Activated naive CD8-positive, alpha-beta T cell treated with anti-CD3 and anti-CD28 coated beads for 36 hours (primary cell): ENCODE data around the gene NFKB1. TPM values are rescaled to one million over a fixed set of nuclear protein-coding genes. Genes with fewer than 3 reads are reported as not detected.
A peak's percentile ranks its signal among the peaks of the same experiment; 100 is the strongest.

Experiments
- DNase-seq: peaks from one replicate; pipeline ENCODE4 v3.0.0; 2021
- H3K27ac Mint-ChIP-seq: one replicate; pipeline ENCODE4 v1.8.0; 2022; ENCODE audit warnings: mild to moderate bottlenecking, moderate library complexity, mixed read lengths
- H3K27me3 Mint-ChIP-seq: one replicate; pipeline ENCODE4 v1.8.0; 2022; ENCODE audit warnings: mild to moderate bottlenecking, mixed read lengths
- H3K36me3 Mint-ChIP-seq: one replicate; pipeline ENCODE4 v1.8.0; 2021; ENCODE audit warnings: mild to moderate bottlenecking, mixed read lengths
- H3K4me1 Mint-ChIP-seq: one replicate; pipeline ENCODE4 v1.8.0; 2021; ENCODE audit warnings: mixed read lengths
- H3K4me3 Mint-ChIP-seq: one replicate; pipeline ENCODE4 v1.8.0; 2022; ENCODE audit warnings: mild to moderate bottlenecking, moderate library complexity, mixed read lengths
- H3K9me3 Mint-ChIP-seq: one replicate; pipeline ENCODE4 v1.8.0; 2022; ENCODE audit warnings: mixed read lengths
- total RNA-seq, 2 experiments: library from RNA; stranded (reverse); gene quantifications; one replicate each; pipeline ENCODE4 v1.2.3, GENCODE V29; 2021

NFKB1 gene
- total RNA-seq, 2 experiments from 2014 or later: 250 to 259 TPM

DNA sequence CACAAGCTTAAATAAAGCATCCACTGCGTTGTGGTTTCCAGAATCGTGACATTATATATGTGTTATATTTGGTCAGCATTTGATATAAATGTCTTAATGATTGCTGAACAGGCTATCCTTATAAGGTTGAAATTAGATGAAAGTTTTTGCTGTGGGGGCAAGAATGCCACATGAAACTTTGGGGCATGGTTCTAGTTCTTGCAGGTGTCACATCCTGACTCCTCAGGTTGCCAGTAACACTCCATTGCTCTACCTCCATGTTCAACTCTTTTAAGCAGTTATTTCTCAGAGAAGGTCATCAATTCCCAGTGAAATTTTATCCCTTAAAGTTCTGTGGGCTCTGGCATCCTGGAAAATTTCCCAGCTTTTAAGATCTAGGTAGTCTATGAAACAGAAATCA is 33.7 kb downstream of the NFKB1 start:
- Mint-ChIP-seq H3K9me3 (no peaks in the 10 kb centered on the region), H3K27ac (peak overlapping the region; percentile 88), H3K36me3 (peaks cover 64% of the 10 kb centered on the region), H3K4me1 (peaks cover 70% of the 10 kb centered on the region), H3K27me3 (no peaks in the 10 kb centered on the region), H3K4me3 (peak overlapping the region; percentile 45)
- DNase-seq: no peak

DNA sequence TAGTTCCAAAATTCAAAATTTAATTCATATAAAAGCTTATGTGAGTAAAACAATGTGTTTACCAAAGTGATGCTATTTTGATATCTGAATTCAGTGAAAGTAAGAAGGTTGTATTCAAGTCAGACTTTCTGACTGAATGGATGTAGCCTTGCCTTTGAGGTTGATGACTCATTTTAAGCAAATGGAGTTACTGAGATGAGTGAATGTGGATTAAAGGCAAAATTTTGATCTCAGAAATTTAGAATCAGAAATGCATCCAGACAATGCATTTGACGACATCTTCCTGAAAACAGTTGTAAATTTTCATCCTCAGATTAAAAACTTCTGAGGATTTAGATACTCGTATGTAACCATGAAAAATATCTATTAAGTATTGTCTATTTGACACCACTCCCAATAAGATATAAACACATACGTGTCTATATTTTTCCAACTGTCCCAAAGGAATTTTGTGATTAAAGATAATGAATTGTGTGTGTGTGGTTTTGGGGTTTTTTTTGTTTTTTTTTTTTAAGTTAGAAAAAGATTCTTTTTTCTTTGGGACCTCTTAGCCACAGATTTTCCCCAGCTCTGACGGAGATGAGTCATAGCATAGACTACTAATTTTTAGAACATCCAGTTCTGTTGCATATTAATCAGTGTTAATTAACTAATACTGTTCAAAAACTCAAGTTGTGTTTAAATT is 34.4 kb downstream of the NFKB1 start:
- Mint-ChIP-seq H3K36me3 (peaks cover 61% of the 10 kb centered on the region), H3K9me3 (no peaks in the 10 kb centered on the region), H3K27me3 (no peaks in the 10 kb centered on the region), H3K4me1 (peaks cover 68% of the 10 kb centered on the region), H3K27ac (peak overlapping the region; percentile 88), H3K4me3 (peak overlapping the region; percentile 19)
- no peak for DNase-seq

DNA sequence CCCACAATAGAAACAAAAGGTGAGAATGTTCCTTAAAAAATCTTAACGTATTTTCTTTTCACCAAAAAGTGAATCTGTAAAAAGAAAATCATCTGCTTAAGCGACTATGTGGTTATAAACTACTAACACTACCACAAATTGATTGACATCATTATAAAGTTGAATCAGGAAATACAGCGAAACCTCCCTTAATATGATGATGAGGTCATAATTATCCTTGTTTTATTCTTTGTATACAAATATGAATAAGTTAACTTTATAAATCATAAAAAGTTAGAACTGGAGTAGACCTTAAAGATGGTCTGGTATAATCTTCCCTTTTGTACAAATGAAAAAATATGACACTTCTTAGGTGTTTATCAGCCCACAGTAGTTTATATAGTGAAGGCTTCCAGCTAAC is 35.6 kb downstream of the NFKB1 start:
- Mint-ChIP-seq H3K4me3 (no peak overlapping the region), H3K27ac (peak overlapping the region; percentile 88), H3K36me3 (peaks cover 61% of the 10 kb centered on the region), H3K27me3 (no peaks in the 10 kb centered on the region), H3K4me1 (peaks cover 71% of the 10 kb centered on the region), H3K9me3 (no peaks in the 10 kb centered on the region)
- DNase-seq: no peak

DNA sequence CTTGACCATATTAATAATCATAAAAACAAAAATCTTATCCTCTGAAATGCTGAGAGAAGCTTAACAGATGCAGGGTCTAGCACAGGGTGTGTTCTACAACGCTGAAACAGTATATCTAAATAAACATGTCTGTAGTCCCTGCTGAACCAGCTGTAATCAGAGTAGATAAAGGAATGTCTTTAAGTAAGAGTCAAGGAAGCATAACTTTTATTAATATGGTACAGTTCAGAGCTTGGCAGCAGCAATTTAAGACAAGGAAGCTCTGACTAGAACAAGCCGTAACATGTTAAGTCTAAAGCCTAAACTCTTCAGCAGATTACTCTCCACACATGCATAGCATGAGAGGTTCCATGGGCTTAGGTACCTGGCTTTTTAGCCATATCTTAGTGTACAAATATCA is 36.1 kb downstream of the NFKB1 start:
- Mint-ChIP-seq H3K9me3 (no peaks in the 10 kb centered on the region), H3K4me3 (no peak overlapping the region), H3K27me3 (no peaks in the 10 kb centered on the region), H3K36me3 (peaks cover 57% of the 10 kb centered on the region), H3K27ac (no peak overlapping the region), H3K4me1 (peaks cover 71% of the 10 kb centered on the region)
- DNase-seq: no peak

DNA sequence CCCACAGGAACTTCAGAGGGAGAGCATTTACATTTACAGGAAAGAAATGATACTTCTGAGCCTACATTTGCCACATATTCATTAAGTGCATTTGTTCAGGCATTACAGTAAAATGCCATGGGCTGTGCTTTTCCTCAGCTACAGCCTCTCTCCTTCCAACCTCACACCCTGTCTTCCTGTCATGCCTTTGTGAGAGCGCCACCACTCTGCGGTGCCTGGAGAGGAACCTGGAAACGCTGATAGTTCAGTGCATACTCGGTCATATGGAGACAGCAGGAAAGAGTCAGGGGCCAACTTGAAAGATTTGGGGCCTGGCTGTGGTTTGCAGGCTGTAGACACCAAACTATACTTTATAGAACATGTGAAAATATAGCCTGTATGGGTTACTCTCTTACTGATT is 40.5 kb downstream of the NFKB1 start:
- Mint-ChIP-seq H3K4me1 (peaks cover 60% of the 10 kb centered on the region), H3K36me3 (peaks cover 67% of the 10 kb centered on the region), H3K9me3 (no peaks in the 10 kb centered on the region), H3K4me3 (no peak overlapping the region), H3K27ac (peak overlapping the region; percentile 75), H3K27me3 (no peaks in the 10 kb centered on the region)
- DNase-seq: no peak

DNA sequence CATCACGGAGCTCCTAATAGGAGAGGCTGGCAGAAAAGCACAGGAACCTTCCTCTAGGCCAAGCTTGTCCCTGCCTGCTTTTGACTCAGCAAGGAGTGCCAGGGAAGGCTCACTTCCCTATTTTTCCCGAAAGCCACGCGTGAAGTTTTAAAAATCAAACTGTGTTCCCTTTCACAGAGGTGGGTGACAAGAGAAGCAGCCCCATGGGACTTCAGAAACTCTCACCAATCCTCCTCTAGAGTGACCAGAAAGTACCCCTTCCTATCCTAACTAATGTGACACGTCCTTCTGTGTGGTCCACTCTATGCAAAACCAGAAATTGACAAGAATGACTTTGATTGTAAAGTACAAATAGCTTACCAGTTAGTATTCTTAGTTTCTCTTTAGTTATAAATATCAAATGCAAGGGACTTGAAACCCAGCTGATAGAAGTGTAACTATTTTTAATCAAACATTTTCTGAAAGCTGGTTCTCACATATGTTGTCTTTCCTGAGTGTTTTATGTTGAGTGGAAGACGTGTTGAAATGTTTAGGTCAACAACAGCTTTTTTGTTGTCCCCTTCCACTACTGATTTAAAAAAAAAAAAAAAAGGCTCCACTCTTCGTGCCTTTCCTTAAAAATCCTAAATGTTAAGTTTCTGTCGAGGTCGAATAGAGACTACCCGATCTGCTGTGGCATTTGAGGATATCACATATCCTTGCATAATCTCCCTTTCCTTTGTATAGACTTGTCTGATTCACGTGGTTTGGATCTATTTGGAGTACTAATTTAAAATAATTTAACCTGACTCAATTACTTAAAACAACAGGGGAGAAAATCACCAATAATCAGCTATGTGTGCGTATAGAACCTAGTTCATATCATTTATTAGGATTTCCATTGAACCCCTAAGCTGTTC is 42.1 kb downstream of the NFKB1 start:
- Mint-ChIP-seq H3K36me3 (peaks cover 76% of the 10 kb centered on the region), H3K4me1 (peaks cover 68% of the 10 kb centered on the region), H3K4me3 (no peak overlapping the region), H3K27ac (peak overlapping the region; percentile 23), H3K27me3 (no peaks in the 10 kb centered on the region), H3K9me3 (no peaks in the 10 kb centered on the region)
- DNase-seq: no peak

DNA sequence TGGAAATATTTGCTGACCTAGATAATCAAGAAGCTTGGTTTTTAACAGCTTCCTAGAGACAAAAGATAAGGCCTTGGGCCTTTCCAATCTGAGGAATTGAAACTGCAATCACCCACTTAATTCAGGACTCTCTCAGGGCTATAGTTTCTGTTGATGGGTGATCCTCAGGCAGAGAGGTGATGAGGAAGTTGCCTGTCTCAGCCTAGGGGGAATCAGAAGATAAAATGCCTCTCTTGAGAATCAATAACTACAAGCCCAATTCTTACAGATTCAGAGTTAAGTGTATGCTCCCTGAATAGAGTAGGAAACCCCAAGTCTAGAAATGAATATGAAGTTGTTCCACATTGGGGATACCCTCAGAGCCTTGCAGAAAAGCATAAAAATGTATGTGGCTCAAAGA is 45.5 kb downstream of the NFKB1 start:
- no peak for DNase-seq
- no peaks in the 10 kb centered on the region for H3K27me3 Mint-ChIP-seq
- H3K27ac Mint-ChIP-seq: peak overlapping the region; percentile 68
- H3K4me3 Mint-ChIP-seq: no peak overlapping the region
- peaks cover 72% of the 10 kb centered on the region for H3K36me3 Mint-ChIP-seq
- peaks cover 4% of the 10 kb centered on the region for H3K9me3 Mint-ChIP-seq
- peaks cover 68% of the 10 kb centered on the region for H3K4me1 Mint-ChIP-seq

DNA sequence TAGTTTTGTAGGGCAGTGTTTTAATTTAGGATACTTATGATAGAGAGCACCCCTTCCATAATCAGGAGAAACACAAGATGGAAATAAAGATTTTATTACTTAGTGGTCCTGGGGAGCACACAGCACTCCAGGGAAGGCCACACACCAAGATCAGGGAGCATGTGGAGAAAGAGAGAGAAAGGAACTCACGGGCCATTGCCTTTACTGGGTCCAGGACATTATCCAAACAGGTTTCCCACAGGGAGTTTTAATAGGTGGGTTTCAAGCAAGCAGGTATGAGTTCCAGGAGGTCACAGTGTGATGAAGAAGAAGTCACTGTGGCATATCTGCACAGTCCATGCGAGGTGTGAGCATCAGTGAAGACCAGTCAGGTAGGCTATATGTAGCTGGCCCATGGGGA is 46.8 kb downstream of the NFKB1 start:
- H3K4me3 Mint-ChIP-seq: no peak overlapping the region
- peaks cover 73% of the 10 kb centered on the region for H3K36me3 Mint-ChIP-seq
- peak overlapping the region; percentile 32 for H3K27ac Mint-ChIP-seq
- H3K9me3 Mint-ChIP-seq: peaks cover 4% of the 10 kb centered on the region
- DNase-seq: no peak
- no peaks in the 10 kb centered on the region for H3K27me3 Mint-ChIP-seq
- peaks cover 74% of the 10 kb centered on the region for H3K4me1 Mint-ChIP-seq

DNA sequence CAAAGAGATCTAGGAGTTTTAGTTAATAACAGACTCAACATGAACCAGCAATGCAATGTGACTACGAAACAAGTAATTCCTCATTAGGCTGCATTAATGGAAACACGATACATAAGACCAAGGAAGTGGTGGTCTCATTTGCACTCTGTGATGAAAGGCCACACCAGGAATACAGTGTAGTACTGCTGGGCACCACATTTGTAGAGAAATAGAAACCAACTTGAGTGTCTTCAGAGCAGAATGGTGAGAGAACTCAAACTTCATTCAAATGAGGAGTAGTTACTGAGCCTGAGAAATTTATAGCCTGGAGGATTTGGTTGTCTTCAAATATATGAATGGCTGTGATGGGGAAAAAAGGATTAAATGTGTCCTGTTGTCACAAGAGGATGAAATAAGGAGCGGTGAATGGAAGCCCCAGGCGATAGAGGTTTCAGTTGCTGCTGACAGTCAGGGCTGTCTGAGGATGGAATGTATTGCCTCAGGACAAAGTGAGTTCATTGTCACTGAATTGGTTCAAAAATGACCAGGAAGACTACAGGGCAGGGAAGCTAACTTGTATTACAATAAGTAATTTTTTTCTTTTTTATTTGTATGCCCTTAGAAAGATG is 50.9 kb downstream of the NFKB1 start:
- Mint-ChIP-seq H3K9me3 (peaks cover 4% of the 10 kb centered on the region), H3K27me3 (no peaks in the 10 kb centered on the region), H3K4me3 (peak overlapping the region; percentile 35), H3K36me3 (peaks cover 46% of the 10 kb centered on the region), H3K27ac (peak overlapping the region; percentile 86), H3K4me1 (peaks cover 59% of the 10 kb centered on the region)
- DNase-seq: no peak

DNA sequence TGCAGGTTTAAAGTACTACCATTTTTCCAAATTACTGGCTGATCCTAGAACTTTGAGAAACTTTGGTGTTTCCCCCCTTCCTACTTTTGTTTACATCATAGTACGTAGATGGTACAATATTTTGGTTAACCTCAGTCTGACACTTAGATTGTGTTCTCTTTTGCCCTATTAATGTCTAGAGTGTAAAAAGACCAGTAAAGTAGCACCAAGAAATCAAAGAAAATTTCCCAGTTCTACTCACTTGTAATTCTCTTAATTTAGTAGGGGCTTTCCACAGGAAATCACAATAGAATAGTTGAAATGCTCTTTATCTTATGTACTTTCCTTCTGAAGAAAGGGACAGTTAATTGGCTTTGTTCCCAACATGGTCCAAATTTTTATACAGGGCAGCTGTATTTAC is 51.6 kb downstream of the NFKB1 start:
- Mint-ChIP-seq H3K27me3 (no peaks in the 10 kb centered on the region), H3K36me3 (peaks cover 42% of the 10 kb centered on the region), H3K4me3 (peak overlapping the region; percentile 22), H3K4me1 (peaks cover 55% of the 10 kb centered on the region), H3K9me3 (peaks cover 4% of the 10 kb centered on the region), H3K27ac (peak overlapping the region; percentile 86)
- no peak for DNase-seq

DNA sequence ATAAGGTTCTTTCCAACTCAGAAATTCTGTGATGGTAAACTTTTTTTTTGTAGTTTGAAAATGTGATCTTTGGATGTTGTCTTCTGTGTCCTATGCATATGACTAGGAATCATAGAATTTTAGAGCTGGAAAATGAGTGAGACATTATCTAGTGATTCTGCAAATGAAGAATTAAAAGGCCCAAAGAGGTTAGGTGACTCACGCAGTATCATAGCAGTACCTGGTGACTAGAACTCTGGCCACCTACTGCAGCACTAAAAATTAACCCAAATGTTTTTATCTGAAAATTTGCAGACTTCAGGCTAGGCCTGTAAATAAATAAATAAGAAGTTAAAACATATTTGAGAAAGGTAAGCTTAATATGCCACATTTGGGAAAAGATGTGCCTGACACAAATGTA is 52.8 kb downstream of the NFKB1 start:
- Mint-ChIP-seq H3K4me1 (peaks cover 58% of the 10 kb centered on the region), H3K27ac (peak overlapping the region; percentile 81), H3K4me3 (no peak overlapping the region), H3K36me3 (peaks cover 46% of the 10 kb centered on the region), H3K9me3 (peaks cover 4% of the 10 kb centered on the region), H3K27me3 (no peaks in the 10 kb centered on the region)
- DNase-seq: no peak

DNA sequence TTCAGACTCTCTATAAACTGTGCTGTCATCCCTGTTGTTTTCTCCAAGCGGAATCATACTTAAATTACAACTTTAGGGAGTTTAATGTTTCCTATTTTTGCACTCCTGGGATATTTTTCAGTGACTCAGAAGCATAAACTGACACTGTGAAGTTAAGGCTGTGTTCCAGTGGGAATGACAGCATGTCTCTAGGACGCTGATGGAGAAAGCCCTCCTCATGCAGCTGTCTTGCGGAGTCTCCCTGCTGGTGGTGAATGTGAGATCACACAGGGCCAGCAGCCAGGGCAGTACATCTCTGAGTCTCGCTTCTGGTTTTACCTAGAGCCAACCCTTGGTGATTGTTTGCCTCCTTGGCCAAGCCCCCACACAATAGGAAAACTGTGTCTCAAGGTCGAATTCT is 53.3 kb downstream of the NFKB1 start:
- no peak for DNase-seq
- H3K4me1 Mint-ChIP-seq: peaks cover 61% of the 10 kb centered on the region
- H3K9me3 Mint-ChIP-seq: peaks cover 4% of the 10 kb centered on the region
- H3K27me3 Mint-ChIP-seq: no peaks in the 10 kb centered on the region
- H3K4me3 Mint-ChIP-seq: no peak overlapping the region
- peak overlapping the region; percentile 35 for H3K27ac Mint-ChIP-seq
- H3K36me3 Mint-ChIP-seq: peaks cover 49% of the 10 kb centered on the region

DNA sequence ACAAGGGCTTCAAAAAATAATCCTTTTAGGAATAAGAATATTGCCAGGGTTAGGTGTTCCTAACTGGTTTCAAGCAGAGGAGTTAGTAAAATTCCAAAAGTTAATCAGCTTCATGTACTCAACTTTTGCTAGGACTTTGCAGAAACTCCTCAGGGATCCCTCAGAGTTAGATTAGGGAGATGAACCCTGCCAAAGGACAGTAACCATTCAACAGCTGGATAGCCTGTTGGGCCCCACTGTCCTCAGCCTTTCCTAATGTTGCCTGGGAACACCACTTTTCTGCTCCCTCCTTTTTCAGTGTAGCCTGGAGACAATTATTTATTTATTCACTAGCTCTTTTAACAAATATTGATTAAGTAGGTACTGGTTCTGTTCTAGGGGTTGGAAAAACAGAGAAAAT is 53.8 kb downstream of the NFKB1 start:
- H3K27ac Mint-ChIP-seq: no peak overlapping the region
- peaks cover 4% of the 10 kb centered on the region for H3K9me3 Mint-ChIP-seq

DNA sequence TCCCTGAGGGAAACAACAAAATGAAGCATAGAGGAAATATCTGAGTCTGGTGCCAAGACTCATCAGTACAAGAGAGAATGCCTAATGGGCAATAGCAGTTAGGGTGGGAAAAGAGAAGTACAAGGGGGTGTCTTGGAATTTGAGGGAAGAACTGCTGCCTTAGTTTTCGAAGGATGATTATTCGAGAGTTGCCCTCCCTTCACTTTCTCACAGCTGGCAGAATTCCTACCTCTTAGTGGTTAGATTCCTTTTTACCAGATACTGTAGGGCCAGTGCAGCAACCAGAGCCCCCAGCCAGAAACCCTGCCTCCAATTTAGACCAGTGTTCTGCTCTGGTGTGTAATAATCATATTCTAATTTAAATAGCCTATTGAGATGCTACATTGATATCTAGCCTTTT is 56.5 kb downstream of the NFKB1 start:
- Mint-ChIP-seq H3K9me3 (peaks cover under 1% of the 10 kb centered on the region), H3K27ac (no peak overlapping the region), H3K27me3 (no peaks in the 10 kb centered on the region), H3K4me1 (peaks cover 63% of the 10 kb centered on the region), H3K36me3 (peaks cover 53% of the 10 kb centered on the region), H3K4me3 (no peak overlapping the region)
- DNase-seq: no peak

More for the DNA sequence above, 53.8 kb downstream of the NFKB1 start:
- no peaks in the 10 kb centered on the region for H3K27me3 Mint-ChIP-seq
- DNase-seq: no peak
- H3K4me3 Mint-ChIP-seq: no peak overlapping the region
- H3K4me1 Mint-ChIP-seq: peaks cover 62% of the 10 kb centered on the region
- peaks cover 49% of the 10 kb centered on the region for H3K36me3 Mint-ChIP-seq

DNA sequence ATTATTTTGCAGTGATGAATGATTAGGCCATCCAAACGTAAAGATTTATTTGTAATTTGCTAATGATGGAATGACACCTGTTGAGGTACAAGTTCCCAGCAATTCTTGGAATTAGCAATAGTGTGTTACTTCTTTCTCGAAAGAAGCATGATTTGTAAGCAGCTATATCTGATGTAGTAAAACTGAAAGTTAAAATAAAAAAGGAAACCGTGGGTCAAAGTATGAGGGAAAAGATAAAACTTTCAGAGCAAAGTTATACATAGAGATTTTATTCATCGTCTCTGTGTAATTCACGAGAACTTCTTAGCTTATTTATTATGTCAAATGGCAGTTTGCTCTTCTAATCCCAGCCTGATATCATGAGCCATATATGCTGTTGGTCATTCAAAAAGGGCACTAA is 59.0 kb downstream of the NFKB1 start:
- H3K27ac Mint-ChIP-seq: peak overlapping the region; percentile 93
- peaks cover 61% of the 10 kb centered on the region for H3K36me3 Mint-ChIP-seq
- peaks cover 69% of the 10 kb centered on the region for H3K4me1 Mint-ChIP-seq
- peaks cover 3% of the 10 kb centered on the region for H3K9me3 Mint-ChIP-seq
- DNase-seq: no peak
- H3K4me3 Mint-ChIP-seq: peak overlapping the region; percentile 60
- no peaks in the 10 kb centered on the region for H3K27me3 Mint-ChIP-seq
